Measurements from ENCODE around the gene SNPH.

SNPH gene

GRCh38 chr20:1264727-1265126 is 1.4 kb upstream of the SNPH start:
- DNase-seq (ENCODE audit: low spot score), result no peak

- no peak for DNase-seq (ENCODE audit: low spot score)
These were observed 723 bp upstream of the SNPH start for GRCh38 chr20:1265226-1265915.

- no peak for DNase-seq (ENCODE audit: low spot score)
These were observed 253 bp upstream of the SNPH start for GRCh38 chr20:1265916-1266166.

GRCh38 chr20:1267161-1267560 is 1.1 kb downstream of the SNPH start:
- peak; percentile 61 for DNase-seq (ENCODE audit: low spot score)

GRCh38 chr20:1267809-1268374 is 1.8 kb downstream of the SNPH start:
- no peak for DNase-seq (ENCODE audit: low spot score)

GRCh38 chr20:1269235-1269634 is 3.1 kb downstream of the SNPH start:
- DNase-seq (ENCODE audit: low spot score), result no peak

GRCh38 chr20:1269850-1270249 is 3.8 kb downstream of the SNPH start:
- no peak for DNase-seq (ENCODE audit: low spot score)

- no peak for DNase-seq (ENCODE audit: low spot score)
These were observed 6.4 kb downstream of the SNPH start for GRCh38 chr20:1272368-1273100.

- no peak for DNase-seq (ENCODE audit: low spot score)
These were observed 7.3 kb downstream of the SNPH start for GRCh38 chr20:1273366-1273765.

GRCh38 chr20:1274485-1275311 is 8.6 kb downstream of the SNPH start:
- DNase-seq (ENCODE audit: low spot score), result no peak

- no peak for DNase-seq (ENCODE audit: low spot score)
These were observed 9.8 kb downstream of the SNPH start for GRCh38 chr20:1275919-1276318.

- no peak for DNase-seq (ENCODE audit: low spot score)
These were observed 11.6 kb downstream of the SNPH start for GRCh38 chr20:1277529-1278322.

GRCh38 chr20:1278993-1279392 is 12.9 kb downstream of the SNPH start:
- no peak for DNase-seq (ENCODE audit: low spot score)

- no peak for DNase-seq (ENCODE audit: low spot score)
These were observed 14.4 kb downstream of the SNPH start for GRCh38 chr20:1280195-1281102.

GRCh38 chr20:1281279-1282057 is 15.4 kb downstream of the SNPH start:
- no peak for DNase-seq (ENCODE audit: low spot score)

- no peak for DNase-seq (ENCODE audit: low spot score)
These were observed 16.9 kb downstream of the SNPH start for GRCh38 chr20:1282966-1283365.

GRCh38 chr20:1283522-1284510 is 17.7 kb downstream of the SNPH start:
- DNase-seq (ENCODE audit: low spot score), result no peak

GRCh38 chr20:1286267-1287024 is 20.4 kb downstream of the SNPH start:
- no peak for DNase-seq (ENCODE audit: low spot score)
